ENCODE data around the gene MACROD1.
"Not testable (repeated sequence)": the region's sequence is repeated elsewhere in the genome, so short reads cannot be mapped to it uniquely, and the experiment has no call there.

The MACROD1 gene

DNA sequence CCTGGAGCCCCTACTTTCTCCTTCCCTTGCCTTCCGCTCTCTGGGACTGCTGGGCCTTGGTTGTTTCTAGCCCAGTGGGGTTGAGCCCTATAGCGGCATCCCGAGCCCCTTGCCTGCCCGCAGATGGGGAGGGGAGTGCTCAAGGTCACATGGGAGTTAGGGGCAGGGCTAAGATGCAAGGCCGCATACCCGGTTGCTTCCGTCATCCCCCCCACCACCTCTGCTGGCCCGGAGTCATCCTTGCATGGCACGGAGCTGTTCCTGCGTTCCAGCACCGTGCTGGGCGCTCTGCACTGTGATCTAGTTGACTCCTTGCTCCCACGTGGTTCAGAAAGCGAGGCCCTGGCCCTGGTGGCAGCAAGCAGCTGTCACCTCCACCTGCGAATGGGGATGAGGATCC is 112.2 kb downstream of the MACROD1 start:
- peak; percentile 17 for DNase-seq

DNA sequence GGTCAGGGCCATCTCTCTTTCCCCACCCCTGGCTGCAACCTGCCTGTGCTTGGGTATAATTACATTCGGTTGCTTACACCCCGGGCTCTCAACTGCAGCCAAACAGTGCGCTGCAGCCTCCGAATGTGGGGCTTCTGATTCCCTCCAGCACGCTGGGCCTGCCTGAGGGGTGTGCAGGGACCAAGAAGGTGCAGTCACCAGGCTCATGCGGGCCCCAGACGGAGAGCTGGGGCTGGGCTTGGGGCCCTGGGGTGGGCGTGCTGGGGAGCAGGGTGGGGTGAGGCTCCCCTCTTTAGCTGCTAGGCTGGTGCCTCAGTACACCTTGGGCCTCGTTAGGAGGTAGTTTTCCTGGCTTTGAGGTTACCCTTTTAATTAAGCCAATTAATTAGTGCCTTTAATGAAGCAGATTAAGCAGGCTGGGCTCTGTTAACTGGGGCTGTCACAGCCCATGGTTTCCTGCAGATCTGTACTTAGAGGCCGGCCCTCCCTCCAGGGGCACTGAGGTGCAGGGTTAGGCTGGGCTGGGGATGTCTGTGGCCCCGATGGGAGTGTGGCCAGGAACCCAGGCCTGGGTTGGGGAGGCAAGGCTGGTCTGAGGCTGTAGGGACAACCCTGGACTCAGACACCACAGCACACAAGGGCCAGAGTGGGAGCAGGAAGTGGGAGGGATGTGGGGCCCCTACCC is 112.8 kb downstream of the MACROD1 start:
- no peak for DNase-seq

DNA sequence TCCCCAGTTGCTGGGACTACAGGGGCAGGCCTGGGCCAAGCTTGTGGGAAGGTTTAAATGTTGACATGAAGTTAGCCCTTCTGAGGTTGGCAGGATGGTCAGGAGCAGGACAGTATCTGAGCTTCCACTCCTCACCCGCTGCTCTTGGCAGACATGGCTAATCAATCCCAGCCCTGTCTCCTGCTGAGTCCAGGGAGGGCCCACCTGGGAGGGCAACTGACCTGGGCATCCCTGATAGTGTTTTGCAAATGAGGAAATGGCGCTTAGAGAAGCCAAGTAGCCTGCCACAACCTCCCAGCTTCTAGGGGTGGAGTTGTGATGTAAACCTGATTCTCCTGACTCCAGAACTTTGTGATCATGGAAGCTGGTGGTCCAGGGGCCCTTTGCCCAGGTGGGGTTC is 113.5 kb downstream of the MACROD1 start:
- no peak for DNase-seq

DNA sequence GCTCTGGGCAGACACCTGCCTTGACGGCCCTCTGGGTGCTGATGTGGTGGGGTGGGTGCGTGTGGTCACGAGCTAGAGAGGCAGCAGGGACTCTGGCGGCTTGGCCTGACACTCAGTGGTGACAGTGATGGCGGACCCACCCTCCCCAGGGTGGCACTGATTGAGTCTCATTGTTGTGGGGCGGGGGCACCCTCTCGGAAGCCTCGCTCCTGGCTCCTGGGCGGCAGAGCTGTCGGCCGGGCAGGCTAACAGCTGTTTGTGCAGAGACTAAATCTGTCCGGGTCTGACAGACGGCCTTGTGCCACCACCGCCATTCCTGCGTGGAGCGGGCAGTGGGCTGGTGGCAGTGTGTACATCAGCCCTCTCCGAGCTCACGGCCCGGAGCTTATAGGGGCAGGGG is 114.6 kb downstream of the MACROD1 start:
- DNase-seq = no peak

DNA sequence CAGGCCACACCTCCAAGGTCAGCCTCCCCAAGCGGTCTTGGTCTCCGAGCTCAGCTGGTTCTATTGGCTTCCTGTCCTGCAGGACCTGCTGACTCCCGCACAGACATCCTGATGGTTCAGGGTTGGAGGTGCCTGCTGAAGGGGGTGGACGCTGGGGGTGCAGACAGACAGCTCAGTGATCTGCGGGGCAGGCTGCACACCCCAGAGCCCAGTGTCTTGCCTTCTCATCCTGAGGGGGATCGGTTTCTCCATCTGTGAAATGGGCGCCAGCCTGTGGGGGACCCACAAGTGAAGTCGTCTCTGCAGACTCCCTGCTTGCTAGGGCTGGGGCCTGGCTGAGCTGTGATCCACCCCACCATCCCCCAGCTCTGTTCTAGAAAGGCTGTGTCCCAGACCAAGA is 116.4 kb downstream of the MACROD1 start:
- no peak for DNase-seq

DNA sequence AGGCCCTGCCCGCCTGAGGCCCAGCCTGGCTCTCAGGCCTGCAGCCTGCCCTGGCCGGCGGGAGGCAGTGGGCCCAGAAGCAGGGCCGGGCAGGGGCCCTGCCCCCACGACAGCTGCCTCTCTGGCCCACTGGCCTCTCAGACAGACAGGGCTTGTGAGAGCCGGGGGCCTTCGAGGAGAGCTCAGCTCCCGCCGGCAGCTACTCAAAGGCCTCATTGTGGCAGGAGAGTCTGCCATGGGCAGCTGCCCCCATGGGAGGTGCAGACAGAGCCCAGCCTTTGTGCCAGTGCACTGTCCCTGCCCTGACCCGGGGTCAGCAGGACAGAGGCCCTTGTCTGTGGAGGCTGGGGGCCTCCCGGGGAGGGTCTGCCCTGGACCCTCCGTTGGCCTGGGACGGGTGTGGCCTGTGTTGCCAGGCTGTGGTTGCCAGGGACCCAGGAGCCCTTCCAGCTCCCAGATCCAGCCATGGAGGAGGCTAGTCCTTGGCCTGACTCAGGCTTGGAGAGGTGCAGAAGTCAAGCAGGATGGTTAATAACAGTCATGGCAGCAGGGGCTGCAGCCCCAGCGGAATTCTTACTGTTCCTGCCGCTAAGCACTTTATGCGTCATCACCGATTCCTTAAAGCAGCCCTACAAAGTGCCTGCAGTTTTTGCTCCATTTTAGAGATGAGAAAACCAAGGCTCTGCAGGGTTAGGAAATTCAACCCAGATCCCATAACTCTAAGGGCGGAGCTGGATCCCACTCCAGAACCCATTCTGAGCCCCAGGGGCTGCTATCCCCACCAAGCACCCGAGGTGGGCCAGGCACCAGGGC is 117.7 kb downstream of the MACROD1 start:
- DNase-seq = no peak

DNA sequence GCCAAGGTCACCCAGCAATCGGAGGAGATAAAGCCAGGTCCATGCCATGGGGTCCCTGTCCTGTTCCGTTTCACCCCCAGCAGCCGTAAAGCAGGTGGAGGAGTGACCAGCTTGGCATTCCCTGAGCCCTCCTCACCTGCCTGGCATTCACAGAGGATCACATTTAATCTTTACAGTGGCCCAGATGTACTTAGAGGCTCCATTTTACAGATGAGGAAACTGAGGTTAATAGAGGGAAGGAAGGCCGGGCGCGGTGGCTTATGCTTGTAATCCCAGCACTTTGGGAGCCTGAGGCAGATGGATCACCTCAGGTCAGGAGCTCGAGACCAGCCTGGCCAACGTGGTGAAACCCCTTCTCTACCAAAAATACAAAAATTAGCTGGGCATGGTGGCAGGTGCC is 118.5 kb downstream of the MACROD1 start:
- DNase-seq = not testable (repeated sequence)

DNA sequence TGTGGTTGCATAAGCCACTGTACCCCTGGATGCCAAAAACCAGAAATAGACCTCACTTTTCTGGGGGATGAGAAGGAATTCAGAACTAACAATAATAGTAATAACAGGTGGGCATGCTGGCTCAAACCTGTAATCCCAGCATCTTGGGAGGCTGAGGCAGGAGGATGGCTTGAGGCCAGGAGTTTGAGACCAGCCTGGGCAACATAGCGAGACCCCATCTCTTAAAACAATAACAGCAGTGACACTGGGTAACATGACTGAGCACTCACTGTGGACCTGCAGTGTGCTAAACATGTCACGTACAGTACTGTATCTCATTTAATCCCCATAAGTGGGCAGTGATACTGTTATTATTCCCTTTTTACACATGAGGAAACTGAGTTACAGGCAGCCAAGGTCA is 120.2 kb downstream of the MACROD1 start:
- no peak for DNase-seq

DNA sequence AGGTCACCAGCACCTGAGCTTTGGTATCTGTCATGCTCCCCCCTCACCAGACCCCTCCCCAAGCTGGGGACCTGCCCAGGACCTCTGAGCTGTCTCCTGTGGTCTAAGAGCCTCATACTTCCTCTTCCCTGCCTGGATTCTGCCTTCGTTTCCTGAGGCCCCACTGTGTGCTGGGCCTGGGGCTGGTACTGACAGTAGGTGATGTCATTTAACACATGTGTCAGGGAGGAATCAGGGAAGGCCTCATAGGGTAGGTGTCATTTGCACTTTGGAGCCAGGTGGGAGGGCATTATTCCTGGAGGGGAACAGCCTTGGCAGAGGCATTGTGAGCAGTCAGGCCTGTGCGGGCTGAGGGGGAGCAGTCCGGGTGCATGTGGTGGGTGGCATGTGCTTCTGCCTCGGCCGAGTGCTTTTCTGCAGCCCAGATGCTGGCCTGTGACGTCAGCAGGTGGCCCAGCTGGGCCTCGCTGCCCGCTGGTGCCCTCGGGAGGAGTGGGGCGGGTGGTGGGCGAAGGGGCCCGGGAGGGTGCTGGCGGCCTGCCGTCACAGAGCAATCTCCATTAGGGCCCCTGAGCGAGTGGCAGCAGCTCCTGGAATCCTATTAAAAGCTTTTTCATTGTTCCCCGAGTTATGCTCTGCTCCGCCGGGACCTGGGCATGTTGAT is 121.1 kb downstream of the MACROD1 start:
- no peak for DNase-seq

DNA sequence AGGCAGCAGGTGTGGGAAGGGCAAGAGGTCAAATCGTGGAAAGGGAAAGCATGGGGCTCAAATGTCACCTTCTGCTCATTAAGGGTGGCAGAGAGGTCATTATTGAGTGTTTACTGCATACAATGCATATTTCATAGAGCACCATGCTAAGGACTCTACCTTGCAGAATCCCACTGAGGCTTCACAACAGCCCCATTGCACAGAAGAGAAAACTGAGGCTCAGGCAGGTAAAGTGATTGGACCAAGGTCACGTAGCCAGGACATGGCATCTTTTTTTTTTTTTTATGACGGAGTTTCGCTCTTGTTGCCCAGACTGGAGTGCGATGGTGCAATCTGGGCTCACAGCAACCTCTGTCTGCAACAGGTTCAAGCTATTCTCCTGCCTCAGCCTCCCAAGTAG is 122.4 kb downstream of the MACROD1 start:
- DNase-seq = no peak

DNA sequence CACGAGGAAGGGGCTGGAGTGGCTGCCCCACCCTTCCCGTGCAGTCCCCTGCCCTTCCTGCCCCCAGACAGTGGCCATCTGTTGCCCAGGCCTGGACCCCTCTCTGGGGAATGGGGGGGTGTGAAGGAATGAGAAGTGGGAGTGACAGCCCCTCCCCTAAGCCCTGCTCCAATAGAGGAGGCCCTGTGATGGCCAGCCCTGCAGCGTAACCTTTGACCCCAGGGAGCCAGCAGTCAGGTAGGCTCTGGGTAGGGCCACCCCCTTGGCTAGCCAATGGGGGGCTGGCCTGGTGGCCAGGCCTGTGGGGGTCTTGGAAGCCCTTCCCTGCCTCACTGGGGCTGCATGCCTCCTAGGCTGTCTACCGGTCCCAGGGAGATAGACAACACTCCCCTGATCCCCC is 123.6 kb downstream of the MACROD1 start:
- DNase-seq = no peak

DNA sequence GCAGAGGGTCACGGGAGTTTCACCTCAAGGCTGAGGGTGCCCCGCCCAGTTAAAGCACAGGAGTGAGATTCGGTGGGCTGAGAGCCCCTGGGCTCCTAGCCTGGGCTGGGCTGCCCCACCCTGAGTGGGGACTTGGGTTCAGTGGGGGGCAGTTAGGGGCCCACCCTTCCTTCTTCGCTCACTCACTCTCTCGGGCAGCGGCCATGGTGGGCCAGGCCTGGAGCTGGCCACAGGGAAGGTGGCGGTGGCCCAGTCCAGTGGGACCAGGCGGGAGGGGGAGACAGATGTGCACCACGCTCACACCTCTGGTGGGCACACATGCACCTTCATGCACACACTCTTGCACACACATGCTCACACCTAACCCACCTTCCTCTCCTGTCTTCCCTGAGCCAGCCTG is 124.1 kb downstream of the MACROD1 start:
- no peak for DNase-seq

DNA sequence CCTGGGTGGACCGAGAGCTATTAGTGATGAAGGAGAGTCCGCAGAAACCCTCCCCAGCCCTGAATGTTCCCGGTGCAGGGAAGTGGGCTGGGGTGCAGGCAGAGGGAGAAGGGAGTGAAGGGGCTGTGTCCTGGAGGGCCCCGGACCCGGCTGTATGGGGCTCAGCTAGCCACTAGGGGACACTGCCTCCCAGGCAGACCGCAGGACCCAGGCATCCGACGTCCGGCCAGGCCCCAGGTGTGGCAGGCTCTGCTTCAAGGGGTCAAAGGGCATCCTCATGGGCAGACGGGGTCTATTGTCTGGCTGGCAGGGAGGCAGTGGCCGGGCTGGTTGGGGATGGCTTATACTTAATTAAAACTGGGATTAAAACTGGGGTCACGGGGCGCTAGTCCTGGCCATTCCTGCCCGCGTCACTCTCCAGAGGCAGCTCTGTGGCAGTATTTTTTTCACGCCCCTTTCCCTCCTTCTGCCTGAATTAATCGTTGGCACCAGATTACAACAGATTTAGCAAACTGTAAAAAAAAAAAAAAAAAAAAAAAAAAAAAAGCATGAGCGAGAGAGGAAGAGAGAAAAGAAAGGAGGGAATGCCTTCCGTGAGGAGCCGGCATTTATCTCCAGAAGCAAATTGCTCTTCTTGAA is 125.1 kb downstream of the MACROD1 start:
- DNase-seq = no peak

DNA sequence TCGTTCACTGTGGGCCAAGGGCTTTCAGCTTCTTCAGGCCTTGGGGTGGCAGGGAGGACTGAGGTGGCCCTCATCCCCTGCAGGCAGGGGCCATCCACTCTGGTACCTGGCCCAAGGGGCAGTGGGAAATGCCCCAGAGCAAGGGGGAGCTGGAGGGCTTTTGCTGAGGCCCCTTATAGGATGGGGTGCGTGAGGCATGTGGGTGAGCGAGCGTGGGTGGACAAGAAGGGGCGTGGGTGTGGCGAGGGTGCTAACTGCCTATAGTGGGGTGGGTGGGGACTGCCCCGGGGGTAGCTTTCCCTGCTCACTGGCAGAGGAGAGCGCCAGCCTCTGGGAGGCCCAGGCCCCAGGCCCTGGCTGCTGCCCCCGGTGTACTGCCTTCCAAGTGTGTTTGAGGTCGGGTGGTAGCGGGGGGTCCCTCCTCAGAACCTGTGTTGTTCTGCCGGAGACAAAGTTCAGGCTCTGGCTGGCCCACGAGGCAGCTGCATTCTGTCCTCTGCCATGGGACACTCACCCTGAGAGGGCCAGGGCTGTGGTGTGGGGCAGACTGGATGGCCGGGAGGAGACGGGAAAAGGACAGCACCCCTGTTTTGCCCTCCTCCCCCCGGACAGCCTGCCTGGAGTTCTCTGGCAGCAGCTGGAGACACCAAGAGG is 126.8 kb downstream of the MACROD1 start:
- DNase-seq = no peak

DNA sequence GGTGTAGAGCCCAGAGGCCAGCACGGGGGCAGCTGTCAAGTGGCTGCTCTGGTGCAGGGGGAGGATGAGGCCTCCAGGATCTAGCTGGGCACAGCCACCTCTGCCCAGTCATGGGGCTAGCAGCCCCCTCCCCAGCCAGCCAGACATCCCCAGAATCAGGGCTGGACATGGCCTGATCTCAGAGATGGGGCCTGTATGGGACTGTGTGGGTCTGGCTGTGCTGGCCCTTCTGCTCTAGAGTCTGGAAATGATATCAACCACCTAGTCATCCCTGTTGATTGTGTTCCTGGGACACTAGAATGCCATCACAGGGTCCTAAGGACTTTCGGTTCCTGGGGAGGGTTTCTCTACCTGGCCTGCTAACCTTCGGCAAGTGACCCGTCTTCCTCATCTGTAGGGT is 127.4 kb downstream of the MACROD1 start:
- no peak for DNase-seq

DNA sequence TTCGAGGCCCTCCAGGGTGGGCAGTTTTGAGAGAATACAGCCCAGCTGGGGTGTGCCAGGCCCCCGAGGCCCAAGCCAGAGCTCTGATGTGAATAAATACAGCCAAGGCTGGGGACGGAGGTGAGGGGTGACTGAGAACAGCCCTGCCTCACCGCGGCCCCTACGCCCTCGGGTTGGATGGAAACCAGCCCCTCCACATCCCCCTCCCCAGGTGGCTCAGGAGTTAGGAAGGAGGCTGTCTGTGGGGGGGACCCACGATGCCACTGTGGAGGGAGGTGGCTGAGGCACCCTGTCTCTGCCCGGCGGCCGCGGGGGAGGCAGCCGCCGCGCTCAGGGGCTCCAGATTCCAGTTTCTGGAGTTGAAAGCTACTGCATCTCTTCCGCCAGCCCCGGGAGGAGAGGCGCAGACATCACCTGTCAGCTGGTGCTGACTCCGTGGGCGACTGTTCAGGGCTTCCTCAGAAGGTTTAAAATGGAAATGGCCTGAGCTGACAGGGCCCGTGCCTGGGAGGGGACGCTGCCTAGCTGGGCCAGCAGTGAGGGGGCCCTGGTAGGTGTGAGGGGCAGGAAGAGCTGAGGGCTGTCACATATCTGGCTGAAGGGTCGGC is 128.8 kb downstream of the MACROD1 start:
- DNase-seq = no peak

DNA sequence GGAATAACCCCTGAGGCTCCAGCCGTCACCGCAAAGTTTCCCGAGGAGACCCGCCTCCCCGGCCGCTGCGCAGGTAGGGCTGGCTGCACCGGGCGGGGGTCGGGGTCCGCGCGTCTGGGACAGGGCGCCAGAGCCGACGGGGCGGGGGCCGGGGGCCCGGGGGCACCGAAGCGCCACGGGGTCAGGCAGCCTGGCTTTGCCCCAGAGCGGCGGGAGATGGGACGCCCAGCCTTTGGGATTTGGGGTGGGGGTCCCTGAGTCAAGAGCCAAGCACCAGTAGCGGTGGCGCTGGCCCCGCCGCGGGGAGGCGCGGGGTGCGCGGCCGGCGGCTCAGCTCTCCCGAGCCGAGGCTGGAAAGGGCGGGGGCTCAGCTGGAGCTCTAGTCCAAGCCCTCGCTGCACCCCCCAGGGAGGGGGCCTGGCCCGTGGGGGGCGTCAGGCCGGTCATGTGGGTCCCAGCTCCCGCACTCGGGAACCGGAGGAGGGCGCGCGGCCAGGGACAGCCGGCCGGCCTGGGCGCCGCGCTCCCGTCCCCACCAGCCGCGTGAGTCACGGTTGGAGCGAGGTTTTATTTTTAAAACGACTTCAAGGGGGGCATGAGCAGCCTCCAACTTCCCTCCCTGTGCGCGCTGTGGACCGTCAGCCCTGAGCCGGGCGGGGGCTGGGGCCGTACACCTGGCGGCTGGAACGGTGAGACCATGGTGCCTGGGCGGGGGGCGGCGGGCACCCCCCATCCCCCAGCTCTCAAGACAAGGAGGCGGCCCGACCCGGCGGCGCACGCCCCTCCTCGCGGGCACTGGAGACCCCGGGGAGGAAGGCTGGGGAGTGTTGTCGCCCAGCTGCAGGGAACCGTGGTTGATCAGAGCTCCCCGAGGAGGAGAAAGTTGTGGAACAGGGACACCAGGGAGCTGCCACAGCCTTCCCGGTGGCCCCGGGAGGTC is 129.6 kb downstream of the MACROD1 start:
- DNase-seq = peak; percentile 66

DNA sequence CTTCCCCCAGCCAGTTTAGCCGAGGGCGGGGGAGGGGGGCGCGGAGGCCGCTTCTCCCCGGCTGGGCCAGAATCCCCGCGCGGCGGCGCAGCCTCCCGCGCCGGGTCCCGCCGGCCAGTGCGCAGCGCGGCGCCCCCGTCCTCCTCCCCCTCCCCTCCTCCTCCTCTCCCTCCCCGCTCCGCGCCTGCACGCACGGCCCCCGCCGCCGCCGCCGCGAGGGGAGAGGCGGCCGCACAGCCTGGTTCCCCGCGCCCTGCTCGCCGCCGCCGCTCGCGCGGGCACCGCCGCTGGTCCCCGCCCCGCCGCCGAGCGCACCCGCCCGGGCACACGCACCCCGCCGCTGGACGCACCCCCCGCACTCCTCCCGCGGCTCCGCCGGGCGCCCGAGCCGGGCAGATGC is 130.3 kb downstream of the MACROD1 start, which contains the start of gene FLRT1:
Gene FLRT1, plus strand, starts transcription at position 356 of the 400 bp plus-strand sequence. CDS start 80,337 bp downstream, outside the sequence.
- no peak for DNase-seq

DNA sequence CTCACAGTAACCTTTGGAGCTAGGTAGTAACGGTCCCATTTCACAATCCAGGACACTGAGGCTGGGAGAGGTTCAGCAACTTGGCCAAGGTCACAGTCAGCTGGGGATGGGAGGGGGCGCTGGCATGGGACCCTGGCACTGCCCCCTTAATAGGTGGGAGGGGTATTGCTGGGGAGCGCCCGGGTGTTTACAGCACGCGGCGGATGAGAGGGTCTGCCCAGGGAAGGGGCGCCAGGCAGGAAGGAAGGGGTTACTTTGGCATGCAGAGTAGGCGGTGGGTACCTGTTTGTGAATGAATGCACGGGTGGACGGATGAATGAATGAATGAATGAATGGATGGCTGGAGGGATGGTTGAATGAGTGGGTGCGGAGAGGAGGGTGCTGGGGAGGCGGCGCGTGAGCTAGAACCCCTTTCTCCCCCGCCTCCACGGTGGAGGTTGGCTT is 130.8 kb downstream of the MACROD1 start:
- DNase-seq = no peak

DNA sequence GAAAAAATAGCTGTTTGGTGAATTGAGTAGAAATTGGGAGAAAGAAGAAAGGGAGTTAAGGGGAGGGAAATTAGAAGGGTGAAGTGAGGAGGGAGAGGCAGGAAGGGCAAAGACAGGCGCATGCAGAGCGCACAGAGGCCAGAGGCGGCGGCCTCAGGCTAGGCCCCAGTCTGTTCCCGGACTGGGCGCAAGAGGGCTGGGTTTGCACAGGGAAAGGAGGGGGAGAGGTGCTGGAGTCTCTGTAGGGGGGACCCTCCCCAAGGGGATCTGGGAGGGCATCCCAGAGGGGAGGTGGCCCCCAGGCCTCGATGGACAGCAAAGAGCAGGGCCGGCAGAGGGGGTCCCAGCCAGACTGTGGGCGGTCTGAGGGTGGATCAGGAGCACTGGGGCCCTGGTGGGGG is 131.5 kb downstream of the MACROD1 start:
- DNase-seq = no peak

DNA sequence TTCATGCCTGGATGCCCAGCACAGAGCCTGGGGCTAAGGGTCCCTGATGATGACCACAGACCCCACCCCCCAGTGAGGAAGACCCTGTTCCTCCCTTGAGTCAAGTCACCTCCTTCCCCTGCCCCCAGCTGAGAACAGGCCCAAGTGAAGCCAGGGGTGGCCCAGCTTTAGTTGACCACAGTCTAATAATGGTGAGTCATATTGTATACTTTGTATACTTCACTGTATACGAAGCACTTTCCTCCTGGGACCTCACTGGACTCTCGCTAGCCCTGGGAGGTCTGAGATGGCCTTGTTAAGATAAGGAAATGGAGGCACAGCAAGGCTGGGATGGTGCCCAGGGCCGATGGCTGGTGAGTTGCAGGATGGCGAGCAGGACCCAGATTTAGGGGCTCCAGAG is 133.9 kb downstream of the MACROD1 start:
- peak; percentile 61 for DNase-seq
